GM12878 (cell line): ENCODE data around the gene THRAP3. TPM values are rescaled to one million over a fixed set of nuclear protein-coding genes. Genes with fewer than 3 reads are reported as not detected.

Source experiments
- ATAC-seq: fragments of 200-7000 bp; cut with Tn5 transposase; 3 replicates; pipeline ENCODE4 v1.9.1; 2020; ENCODE audit warnings: mild to moderate bottlenecking, moderate library complexity
- BruUV-seq: library from RNA; stranded (reverse); fragments of 400-500 nt; replicated peaks from 2 replicates; lab custom pipeline; 2021; lab: Mats Ljungman, UMichigan
- CTCF ChIA-PET: fragments of 300-600 bp; sonication (Branson Sonifier 250); formaldehyde crosslinking; extraction: SDS; loops from one replicate; lab custom pipeline; 2021; ENCODE audit warnings: inconsistent platforms; lab: Yijun Ruan, JAX
- POLR2A ChIA-PET: fragments of 350-600 bp; formaldehyde crosslinking; extraction: SDS; loops from one replicate; lab custom pipeline; 2021; ENCODE audit warnings: inconsistent platforms; lab: Charles Lee
- RAD21 ChIA-PET: fragments of 300-600 bp; sonication (Branson Sonifier 250); formaldehyde crosslinking; loops from one replicate; lab custom pipeline; 2023; ENCODE audit warnings: antibody characterized with exemption; ENCODE audit not compliant: unreplicated experiment; lab: Charles Lee
- SMC1A ChIA-PET: fragments of 300-600 bp; sonication (Branson Sonifier 250); formaldehyde crosslinking; loops from one replicate; lab custom pipeline; 2023; ENCODE audit not compliant: unreplicated experiment, uncharacterized antibody; lab: Charles Lee
- DNase-seq: peaks from one replicate; pipeline ENCODE4 v3.0.0-alpha.2; 2011; ENCODE audit warnings: low read depth, low spot score
- FAIRE-seq: peaks from 3 replicates; lab custom pipeline; 2011; peaks lifted over from hg19 to GRCh38; lab: Jason Lieb, UNC
- H2AFZ ChIP-seq: 2 replicates; pipeline ENCODE4 v1.6.0; 2011; ENCODE audit warnings: low read depth, low read length, control low read depth; ENCODE audit not compliant: control insufficient read depth
- H3K27ac ChIP-seq: 2 replicates; pipeline ENCODE4 v1.5.1; 2011; ENCODE audit warnings: control low read depth; ENCODE audit not compliant: control insufficient read depth, insufficient read depth
- H3K27me3 ChIP-seq, 2 experiments: replicated peaks in 1 of 2; 2 replicates each; pipeline versions ENCODE4 v1.6.0 to v1.6.1; 2011; ENCODE audit warnings: low read length in 1 of 2; ENCODE audit not compliant: control insufficient read depth in 2 of 2, insufficient read depth in 2 of 2
- H3K36me3 ChIP-seq, 2 experiments: 2 replicates each; pipeline ENCODE4 v1.5.1; 2011; ENCODE audit warnings: low read length in 1 of 2; ENCODE audit not compliant: control insufficient read depth in 2 of 2, insufficient read depth in 2 of 2
- H3K4me1 ChIP-seq: 2 replicates; pipeline ENCODE4 v1.6.1; 2011; ENCODE audit warnings: mild to moderate bottlenecking, low read length, moderate library complexity, mixed read lengths; ENCODE audit not compliant: control insufficient read depth, insufficient read depth
- H3K4me2 ChIP-seq: 2 replicates; pipeline ENCODE4 v1.6.0; 2011; ENCODE audit warnings: control low read depth; ENCODE audit not compliant: control insufficient read depth, insufficient read depth
- H3K4me3 ChIP-seq: fragments of 200-600 bp; sonication (generic); 2 replicates; pipeline ENCODE4 v1.5.1; 2016
- H3K79me2 ChIP-seq: 2 replicates; pipeline ENCODE4 v1.6.0; 2011; ENCODE audit warnings: low read length; ENCODE audit not compliant: control insufficient read depth, insufficient read depth
- H3K9ac ChIP-seq: 2 replicates; pipeline ENCODE4 v1.8.0; 2011; ENCODE audit warnings: low read length, control low read depth, mixed read lengths; ENCODE audit not compliant: control insufficient read depth, insufficient read depth
- H3K9me3 ChIP-seq: replicated peaks from 3 replicates; pipeline ENCODE4 v1.5.1; 2011; ENCODE audit warnings: mild to moderate bottlenecking, low read length; ENCODE audit not compliant: control insufficient read depth, insufficient read depth
- H4K20me1 ChIP-seq: 2 replicates; pipeline ENCODE4 v1.6.0; 2011; ENCODE audit not compliant: control insufficient read depth, insufficient read depth
- ATF7 ChIP-seq: fragments of 450-650 bp; IDR thresholded peaks from 2 replicates; pipeline ENCODE4 v1.6.1; 2016; ENCODE audit warnings: low read depth, mild to moderate bottlenecking
- IKZF1 ChIP-seq: fragments of 450-650 bp; conservative IDR thresholded peaks from 2 replicates; pipeline ENCODE4 v1.6.1; 2017; ENCODE audit warnings: antibody characterized with exemption, mild to moderate bottlenecking
- IRF4 ChIP-seq: IDR thresholded peaks from 2 replicates; pipeline ENCODE4 v1.6.1; 2011; ENCODE audit warnings: low read depth, low read length
- LARP7 ChIP-seq: fragments of 450-650 bp; IDR thresholded peaks from 2 replicates; pipeline ENCODE4 v1.6.1; 2017; ENCODE audit warnings: mild to moderate bottlenecking
- MEF2B ChIP-seq: fragments of 450-650 bp; IDR thresholded peaks from 2 replicates; pipeline ENCODE4 v1.6.1; 2018; ENCODE audit warnings: mild to moderate bottlenecking, moderate library complexity; ENCODE audit not compliant: partially characterized antibody, poor library complexity, severe bottlenecking
- MYB ChIP-seq: fragments of 150-350 bp; IDR thresholded peaks from 2 replicates; pipeline ENCODE4 v1.6.1; 2014; ENCODE audit warnings: mild to moderate bottlenecking, low read depth, low read length, borderline replicate concordance
- PAX5 ChIP-seq: IDR thresholded peaks from 2 replicates; pipeline ENCODE4 v1.6.1; 2011; ENCODE audit warnings: low read depth, low read length, borderline replicate concordance
- RB1 ChIP-seq: fragments of 450-650 bp; formaldehyde crosslinking; IDR thresholded peaks from 2 replicates; pipeline ENCODE4 v1.6.1; 2017; ENCODE audit warnings: mild to moderate bottlenecking, borderline replicate concordance
- ZNF217 ChIP-seq: fragments of 450-650 bp; IDR thresholded peaks from 2 replicates; pipeline ENCODE4 v1.6.1; 2017; ENCODE audit warnings: antibody characterized with exemption, mild to moderate bottlenecking
- ZSCAN29 ChIP-seq: fragments of 450-650 bp; IDR thresholded peaks from 2 replicates; pipeline ENCODE4 v1.6.1; 2017; ENCODE audit warnings: mild to moderate bottlenecking, moderate library complexity
- WGBS: methylation state at CpG from one replicate; pipeline ENCODE4 v1.1.6; 2016; ENCODE audit warnings: low lambda C conversion rate; ENCODE audit not compliant: insufficient replicate concordance, insufficient coverage; ENCODE audit errors: missing lambda C conversion rate; 5-methylcytosine and 5-hydroxymethylcytosine counted together
- in situ Hi-C: fragments of 300-500 bp; cut with MboI; formaldehyde crosslinking; loops from 9 replicates; pipeline ENCODE4 v1.14.3; 2018; ENCODE audit warnings: mixed read lengths
- intact Hi-C: fragments of 100-400 bp; cut with micrococcal nuclease; formaldehyde crosslinking; loops from one replicate; pipeline ENCODE4 v1.14.2; 2022; ENCODE audit not compliant: unreplicated experiment
- polyA plus RNA-seq, 11 experiments: library from polyadenylated mRNA; depleted of rRNA in 4 of 11; unstranded in 6 of 11; stranded (reverse) in 5 of 11; fragments of >200 nt; fragmentation: Nextera tagmentation in 4 of 11; fragmentation: Illumina TruSeq in 1 of 11; extraction: Ambion mirVana in 4 of 11; extraction: Trizol in 1 of 11; gene quantifications; 1 replicate in 1 of 11; 2 replicates in 10 of 11; pipeline versions ENCODE4 v1.2.1 to v1.2.3, GENCODE V29; 2011 to 2016; ENCODE audit warnings: inconsistent platforms in 2 of 11, missing spikeins in 2 of 11, low read depth in 1 of 11
- total RNA-seq, 4 experiments: library from RNA; depleted of rRNA in 3 of 4; stranded (reverse); fragments of >200 nt in 3 of 4; fragmentation: Illumina TruSeq in 1 of 4; extraction: Trizol in 1 of 4; gene quantifications; 2 replicates each; pipeline versions ENCODE4 v1.2.1 to v1.2.3, GENCODE V29; 2013 to 2021
- TF ChIP-seq, protein P1 (sequence below): fragments of 150-350 bp; IDR thresholded peaks from 2 replicates; pipeline ENCODE4 v1.6.1; 2016; ENCODE audit warnings: low read depth, low read length
- TF ChIP-seq, protein P2 (sequence below): fragments of 450-650 bp; IDR thresholded peaks from 2 replicates; pipeline ENCODE4 v1.6.1; 2017; ENCODE audit warnings: borderline replicate concordance
- TF ChIP-seq, protein P3 (sequence below): fragments of 450-650 bp; formaldehyde crosslinking; IDR thresholded peaks from 2 replicates; pipeline ENCODE4 v1.4.0; 2022; ENCODE audit warnings: mild to moderate bottlenecking, moderate library complexity
- TF ChIP-seq, protein P4 (sequence below): IDR thresholded peaks from 2 replicates; pipeline ENCODE4 v1.6.1; 2011; ENCODE audit warnings: borderline replicate concordance, low read depth, mild to moderate bottlenecking, moderate library complexity, low read length; ENCODE audit not compliant: insufficient read depth, poor library complexity, severe bottlenecking

The THRAP3 gene
- total and polyA plus RNA-seq, 10 of the 15 experiments (the other 5 are each of a cell fraction or from before 2014, with no cell fraction given) = 76.3 to 173 (median 136) TPM

DNA sequence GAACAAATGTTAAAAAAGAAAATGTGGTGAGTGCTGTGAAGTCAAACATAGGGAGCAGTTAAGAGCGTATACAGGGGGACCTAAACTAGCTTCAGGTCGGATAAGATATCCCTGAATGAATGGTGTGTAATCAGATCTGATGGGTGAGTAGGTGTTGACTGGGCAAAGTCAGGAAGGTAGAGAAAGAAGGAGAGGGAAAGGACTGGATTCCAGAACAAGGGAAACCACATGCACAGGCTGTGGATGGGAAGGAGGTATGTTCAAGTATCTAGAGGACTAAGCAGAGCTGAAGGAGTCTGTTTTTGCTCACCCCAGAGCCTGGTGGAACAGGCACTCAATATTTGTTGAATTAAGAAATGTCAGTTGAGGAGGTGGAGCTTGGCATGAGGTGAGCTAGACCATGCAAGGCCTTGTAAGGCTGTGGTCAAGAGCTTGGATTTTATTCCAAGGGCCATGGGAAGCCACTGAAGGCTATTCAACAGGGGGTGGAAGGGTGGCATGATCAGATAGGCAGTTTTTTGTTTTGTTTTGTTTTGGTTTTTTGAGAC, 40.9 kb upstream of the THRAP3 start:
- SMC1A ChIA-PET = interaction anchor here (0.9 to 2.7 kb wide), 2 partner anchors 18 to 34 kb away, joined by 4 to 12 read pairs; partner anchors contain the start of gene TRAPPC3
- no peak overlapping the region for H3K4me3 ChIP-seq
- FAIRE-seq (no peak), ATAC-seq (no peak), DNase-seq (no peak)
- peaks cover 0 to 16% of the 10 kb centered on the region in 2 experiments; a peak in 2 of 4 replicates for H3K36me3 ChIP-seq
- H3K27ac ChIP-seq = no peak overlapping the region
- RAD21 ChIA-PET = interaction anchor here (0.7 to 1.7 kb wide), 2 partner anchors 22 to 34 kb away, joined by 3 to 10 read pairs; partner anchors contain the start of gene TRAPPC3
- peaks cover 4% of the 10 kb centered on the region; the same call in 1 of the 2 replicates for H3K4me1 ChIP-seq
- in situ Hi-C loops (no loop called here), intact Hi-C loops (no loop called here)
- H3K4me2 ChIP-seq = no peak overlapping the region
- BruUV-seq = no TSS peak
- no peaks in the 10 kb centered on the region for H4K20me1 ChIP-seq
- no peaks in the 10 kb centered on the region for H3K79me2 ChIP-seq
- no peaks in the 10 kb centered on the region for H3K27me3 ChIP-seq
- 69% methylated on average over 2 of the region's 2 CpGs for WGBS
- no peaks in the 10 kb centered on the region for H3K9me3 ChIP-seq
- H3K9ac ChIP-seq = no peak overlapping the region
- POLR2A ChIA-PET = interaction anchor here (0.5 to 0.7 kb wide), 3 partner anchors 34 to 198 kb away, joined by 3 to 4 read pairs (median 3); partner anchors contain the start of gene TRAPPC3
- TF ChIP-seq MYB = no peak
- no peak for TF ChIP-seq IRF4
- no peak for TF ChIP-seq MEF2B
- TF ChIP-seq LARP7 = no peak
- TF ChIP-seq PAX5 = no peak
- TF ChIP-seq RB1 = no peak
- no peak for TF ChIP-seq IKZF1
- TF ChIP-seq ZNF217 = no peak
- TF ChIP-seq ATF7 = no peak
- no peak for TF ChIP-seq ZSCAN29
- TF ChIP-seq, protein P1, sequence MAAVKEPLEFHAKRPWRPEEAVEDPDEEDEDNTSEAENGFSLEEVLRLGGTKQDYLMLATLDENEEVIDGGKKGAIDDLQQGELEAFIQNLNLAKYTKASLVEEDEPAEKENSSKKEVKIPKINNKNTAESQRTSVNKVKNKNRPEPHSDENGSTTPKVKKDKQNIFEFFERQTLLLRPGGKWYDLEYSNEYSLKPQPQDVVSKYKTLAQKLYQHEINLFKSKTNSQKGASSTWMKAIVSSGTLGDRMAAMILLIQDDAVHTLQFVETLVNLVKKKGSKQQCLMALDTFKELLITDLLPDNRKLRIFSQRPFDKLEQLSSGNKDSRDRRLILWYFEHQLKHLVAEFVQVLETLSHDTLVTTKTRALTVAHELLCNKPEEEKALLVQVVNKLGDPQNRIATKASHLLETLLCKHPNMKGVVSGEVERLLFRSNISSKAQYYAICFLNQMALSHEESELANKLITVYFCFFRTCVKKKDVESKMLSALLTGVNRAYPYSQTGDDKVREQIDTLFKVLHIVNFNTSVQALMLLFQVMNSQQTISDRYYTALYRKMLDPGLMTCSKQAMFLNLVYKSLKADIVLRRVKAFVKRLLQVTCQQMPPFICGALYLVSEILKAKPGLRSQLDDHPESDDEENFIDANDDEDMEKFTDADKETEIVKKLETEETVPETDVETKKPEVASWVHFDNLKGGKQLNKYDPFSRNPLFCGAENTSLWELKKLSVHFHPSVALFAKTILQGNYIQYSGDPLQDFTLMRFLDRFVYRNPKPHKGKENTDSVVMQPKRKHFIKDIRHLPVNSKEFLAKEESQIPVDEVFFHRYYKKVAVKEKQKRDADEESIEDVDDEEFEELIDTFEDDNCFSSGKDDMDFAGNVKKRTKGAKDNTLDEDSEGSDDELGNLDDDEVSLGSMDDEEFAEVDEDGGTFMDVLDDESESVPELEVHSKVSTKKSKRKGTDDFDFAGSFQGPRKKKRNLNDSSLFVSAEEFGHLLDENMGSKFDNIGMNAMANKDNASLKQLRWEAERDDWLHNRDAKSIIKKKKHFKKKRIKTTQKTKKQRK = no peak
- TF ChIP-seq, protein P2, sequence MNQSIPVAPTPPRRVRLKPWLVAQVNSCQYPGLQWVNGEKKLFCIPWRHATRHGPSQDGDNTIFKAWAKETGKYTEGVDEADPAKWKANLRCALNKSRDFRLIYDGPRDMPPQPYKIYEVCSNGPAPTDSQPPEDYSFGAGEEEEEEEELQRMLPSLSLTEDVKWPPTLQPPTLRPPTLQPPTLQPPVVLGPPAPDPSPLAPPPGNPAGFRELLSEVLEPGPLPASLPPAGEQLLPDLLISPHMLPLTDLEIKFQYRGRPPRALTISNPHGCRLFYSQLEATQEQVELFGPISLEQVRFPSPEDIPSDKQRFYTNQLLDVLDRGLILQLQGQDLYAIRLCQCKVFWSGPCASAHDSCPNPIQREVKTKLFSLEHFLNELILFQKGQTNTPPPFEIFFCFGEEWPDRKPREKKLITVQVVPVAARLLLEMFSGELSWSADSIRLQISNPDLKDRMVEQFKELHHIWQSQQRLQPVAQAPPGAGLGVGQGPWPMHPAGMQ = no peak
- TF ChIP-seq, protein P3, sequence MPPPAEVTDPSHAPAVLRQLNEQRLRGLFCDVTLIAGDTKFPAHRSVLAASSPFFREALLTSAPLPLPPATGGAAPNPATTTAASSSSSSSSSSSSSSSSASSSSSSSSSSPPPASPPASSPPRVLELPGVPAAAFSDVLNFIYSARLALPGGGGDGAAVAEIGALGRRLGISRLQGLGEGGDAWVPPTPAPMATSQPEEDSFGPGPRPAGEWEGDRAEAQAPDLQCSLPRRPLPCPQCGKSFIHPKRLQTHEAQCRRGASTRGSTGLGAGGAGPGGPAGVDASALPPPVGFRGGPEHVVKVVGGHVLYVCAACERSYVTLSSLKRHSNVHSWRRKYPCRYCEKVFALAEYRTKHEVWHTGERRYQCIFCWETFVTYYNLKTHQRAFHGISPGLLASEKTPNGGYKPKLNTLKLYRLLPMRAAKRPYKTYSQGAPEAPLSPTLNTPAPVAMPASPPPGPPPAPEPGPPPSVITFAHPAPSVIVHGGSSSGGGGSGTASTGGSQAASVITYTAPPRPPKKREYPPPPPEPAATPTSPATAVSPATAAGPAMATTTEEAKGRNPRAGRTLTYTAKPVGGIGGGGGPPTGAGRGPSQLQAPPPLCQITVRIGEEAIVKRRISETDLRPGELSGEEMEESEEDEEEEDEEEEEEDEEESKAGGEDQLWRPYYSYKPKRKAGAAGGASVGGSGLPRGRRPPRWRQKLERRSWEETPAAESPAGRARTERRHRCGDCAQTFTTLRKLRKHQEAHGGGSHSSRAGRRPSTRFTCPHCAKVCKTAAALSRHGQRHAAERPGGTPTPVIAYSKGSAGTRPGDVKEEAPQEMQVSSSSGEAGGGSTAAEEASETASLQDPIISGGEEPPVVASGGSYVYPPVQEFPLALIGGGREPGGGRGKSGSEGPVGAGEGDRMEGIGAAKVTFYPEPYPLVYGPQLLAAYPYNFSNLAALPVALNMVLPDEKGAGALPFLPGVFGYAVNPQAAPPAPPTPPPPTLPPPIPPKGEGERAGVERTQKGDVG (CRISPR knock-in tag) = no peak
- TF ChIP-seq, protein P4, sequence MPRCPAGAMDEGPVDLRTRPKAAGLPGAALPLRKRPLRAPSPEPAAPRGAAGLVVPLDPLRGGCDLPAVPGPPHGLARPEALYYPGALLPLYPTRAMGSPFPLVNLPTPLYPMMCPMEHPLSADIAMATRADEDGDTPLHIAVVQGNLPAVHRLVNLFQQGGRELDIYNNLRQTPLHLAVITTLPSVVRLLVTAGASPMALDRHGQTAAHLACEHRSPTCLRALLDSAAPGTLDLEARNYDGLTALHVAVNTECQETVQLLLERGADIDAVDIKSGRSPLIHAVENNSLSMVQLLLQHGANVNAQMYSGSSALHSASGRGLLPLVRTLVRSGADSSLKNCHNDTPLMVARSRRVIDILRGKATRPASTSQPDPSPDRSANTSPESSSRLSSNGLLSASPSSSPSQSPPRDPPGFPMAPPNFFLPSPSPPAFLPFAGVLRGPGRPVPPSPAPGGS = no peak
- H2AFZ ChIP-seq = no peak overlapping the region
- CTCF ChIA-PET = interaction anchor here (1.0 to 2.6 kb wide), 4 partner anchors 10 to 96 kb away, joined by 3 to 17 read pairs (median 4); partner anchors contain the start of gene TRAPPC3
